HG02943 (cell line): ENCODE results near the gene PIAS3.
"Not testable (repeated sequence)": the region's sequence is repeated elsewhere in the genome, so short reads cannot be mapped to it uniquely, and the experiment has no call there.

Experiments
- ATAC-seq: cut with Tn5 transposase; IDR thresholded peaks from one replicate; pipeline ENCODE4 v1.9.1; 2021; ENCODE audit warnings: mild to moderate bottlenecking, low read depth, moderate library complexity; ENCODE audit not compliant: unreplicated experiment

PIAS3 gene

GRCh38 chr1:145877923-145878486, 19.1 kb upstream of the PIAS3 start:
- no peak for ATAC-seq

- no peak for ATAC-seq
These were observed 15.8 kb upstream of the PIAS3 start for GRCh38 chr1:145874646-145875045.

- no peak for ATAC-seq
These were observed 13.4 kb upstream of the PIAS3 start for GRCh38 chr1:145871994-145872924.

GRCh38 chr1:145868232-145868631, 9.4 kb upstream of the PIAS3 start:
- ATAC-seq = no peak

- no peak for ATAC-seq
These were observed 4.6 kb upstream of the PIAS3 start for GRCh38 chr1:145863282-145864018.

- ATAC-seq = peak; percentile 61
These were observed 676 bp upstream of the PIAS3 start for GRCh38 chr1:145859491-145860023.

GRCh38 chr1:145858238-145858900, 512 bp downstream of the PIAS3 start:
- ATAC-seq = no peak

GRCh38 chr1:145857170-145857569, 1.7 kb downstream of the PIAS3 start:
- ATAC-seq = no peak

- no peak for ATAC-seq
These were observed 3.4 kb downstream of the PIAS3 start for GRCh38 chr1:145855426-145855948.

GRCh38 chr1:145849356-145850160, 9.3 kb downstream of the PIAS3 start:
- ATAC-seq = no peak

- no peak for ATAC-seq
These were observed 11.1 kb downstream of the PIAS3 start for GRCh38 chr1:145847827-145848226.

GRCh38 chr1:145846201-145846612, 12.7 kb downstream of the PIAS3 start:
- ATAC-seq = no peak

GRCh38 chr1:145845514-145846161, 13.2 kb downstream of the PIAS3 start, which contains the start of gene NUDT17:
NUDT17 (plus strand) TSS chr1:145845630; CDS start chr1:145845641, 11 bp downstream.
- ATAC-seq = peak; percentile 53

GRCh38 chr1:145845144-145845513, 13.8 kb downstream of the PIAS3 start:
- ATAC-seq = peak; percentile 63

- no peak for ATAC-seq
These were observed 15.8 kb downstream of the PIAS3 start for GRCh38 chr1:145843031-145843430.

- no peak for ATAC-seq
These were observed 21.2 kb downstream of the PIAS3 start for GRCh38 chr1:145837656-145838055.

GRCh38 chr1:145830810-145831209, 28.1 kb downstream of the PIAS3 start:
- ATAC-seq = not testable (repeated sequence)

GRCh38 chr1:145828367-145829026, 30.4 kb downstream of the PIAS3 start:
- ATAC-seq = no peak
